ENCODE results near the gene LHX3.

DNA sequence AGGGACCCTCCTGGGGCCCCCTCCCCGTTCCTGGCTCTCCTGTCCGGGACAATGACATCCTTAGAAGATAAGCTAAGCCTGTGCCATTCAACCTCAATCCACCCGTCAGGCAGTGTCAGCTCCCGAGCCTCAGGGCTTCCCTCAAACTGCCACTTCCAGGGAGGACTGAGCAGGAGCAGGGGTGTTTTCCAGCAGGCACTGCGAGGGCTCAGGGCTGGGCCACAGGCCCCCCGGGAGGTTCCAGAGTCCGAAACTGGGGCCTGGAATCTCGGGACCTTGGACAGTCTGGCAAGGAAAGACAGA is 26.2 kb downstream of the LHX3 start:
- TF ChIP-seq, protein P1, sequence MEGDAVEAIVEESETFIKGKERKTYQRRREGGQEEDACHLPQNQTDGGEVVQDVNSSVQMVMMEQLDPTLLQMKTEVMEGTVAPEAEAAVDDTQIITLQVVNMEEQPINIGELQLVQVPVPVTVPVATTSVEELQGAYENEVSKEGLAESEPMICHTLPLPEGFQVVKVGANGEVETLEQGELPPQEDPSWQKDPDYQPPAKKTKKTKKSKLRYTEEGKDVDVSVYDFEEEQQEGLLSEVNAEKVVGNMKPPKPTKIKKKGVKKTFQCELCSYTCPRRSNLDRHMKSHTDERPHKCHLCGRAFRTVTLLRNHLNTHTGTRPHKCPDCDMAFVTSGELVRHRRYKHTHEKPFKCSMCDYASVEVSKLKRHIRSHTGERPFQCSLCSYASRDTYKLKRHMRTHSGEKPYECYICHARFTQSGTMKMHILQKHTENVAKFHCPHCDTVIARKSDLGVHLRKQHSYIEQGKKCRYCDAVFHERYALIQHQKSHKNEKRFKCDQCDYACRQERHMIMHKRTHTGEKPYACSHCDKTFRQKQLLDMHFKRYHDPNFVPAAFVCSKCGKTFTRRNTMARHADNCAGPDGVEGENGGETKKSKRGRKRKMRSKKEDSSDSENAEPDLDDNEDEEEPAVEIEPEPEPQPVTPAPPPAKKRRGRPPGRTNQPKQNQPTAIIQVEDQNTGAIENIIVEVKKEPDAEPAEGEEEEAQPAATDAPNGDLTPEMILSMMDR (IDR thresholded peaks at IDR 0.05): no peak
- no peak for TF ChIP-seq POLR2A (IDR thresholded peaks at IDR 0.05)
